Stomach (tissue), 9 donors: ENCODE measurements around the gene ARID2. TPM values are rescaled to one million over a fixed set of nuclear protein-coding genes. Genes with fewer than 3 reads are reported as not detected.

Source experiments
- DNase-seq, 2 donors: peaks; one replicate each; pipeline versions ENCODE4 v3.0.0 to v3.0.0-alpha.2; 2013 to 2019
- H3K27ac ChIP-seq, 5 donors: fragments of 200-600 bp in 4 of 5; sonication (generic) in 4 of 5; one replicate each; pipeline ENCODE4 v1.5.1; 2013 to 2019; ENCODE audit warnings: mild to moderate bottlenecking in 1 of 5, moderate library complexity in 1 of 5
- H3K27me3 ChIP-seq, 3 donors: fragments of 200-600 bp; sonication (generic); one replicate each; pipeline ENCODE4 v1.5.1; 2017 to 2019; ENCODE audit warnings: mixed run types in 1 of 3
- H3K36me3 ChIP-seq, 4 donors: fragments of 200-600 bp; sonication (generic); 1 replicate in 3 of 4; 2 replicates in 1 of 4; pipeline ENCODE4 v1.5.1; 2016 to 2019
- H3K4me1 ChIP-seq, 4 donors: fragments of 200-600 bp; sonication (generic); one replicate each; pipeline ENCODE4 v1.5.1; 2016 to 2019
- H3K4me3 ChIP-seq, 4 donors: fragments of 200-600 bp; sonication (generic) in 3 of 4; one replicate each; pipeline ENCODE4 v1.5.1; 2016 to 2019; ENCODE audit warnings: mild to moderate bottlenecking in 1 of 4
- H3K9me3 ChIP-seq, 4 donors: fragments of 200-600 bp; sonication (generic); one replicate each; pipeline ENCODE4 v1.5.1; 2016 to 2019
- CTCF ChIP-seq, 7 experiments: fragments of 450-650 bp in 4 of 7; fragments of 200-600 bp in 3 of 7; sonication (generic) in 3 of 7; IDR thresholded peaks; one replicate each; pipeline ENCODE4 v1.5.1; 2016 to 2019; ENCODE audit warnings: antibody characterized with exemption in 7 of 7, control low read depth in 2 of 7, mild to moderate bottlenecking in 1 of 7
- EP300 ChIP-seq: sonication (generic); formaldehyde crosslinking; IDR thresholded peaks from one replicate; pipeline ENCODE4 v1.6.1; 2017; ENCODE audit warnings: antibody characterized with exemption
- POLR2A ChIP-seq, 4 donors: fragments of 450-650 bp; IDR thresholded peaks; one replicate each; pipeline ENCODE4 v1.6.1; 2016; ENCODE audit warnings: antibody characterized with exemption in 4 of 4, control low read depth in 2 of 4, mild to moderate bottlenecking in 1 of 4, moderate library complexity in 1 of 4
- POLR2AphosphoS5 ChIP-seq, 3 donors: sonication (generic); formaldehyde crosslinking; IDR thresholded peaks; one replicate each; pipeline ENCODE4 v1.6.1; 2016; ENCODE audit warnings: antibody characterized with exemption in 3 of 3
- WGBS, 5 donors: extraction: QIAGEN DNeasy Blood & Tissue Kit in 3 of 5; methylation state at CpG; one replicate each; pipeline versions ENCODE4 v1.1.5 to v1.1.7; 2013 to 2018; 5-methylcytosine and 5-hydroxymethylcytosine counted together
- intact Hi-C: fragments of 100-400 bp; cut with DNase I; formaldehyde crosslinking; loops from one replicate; pipeline ENCODE4 v1.15.1; 2023; ENCODE audit warnings: low total_unique reads
- polyA plus RNA-seq, 3 donors: library from polyadenylated mRNA; stranded (reverse); fragments of 200-250 nt; gene quantifications; one replicate each; pipeline ENCODE4 v1.2.3, GENCODE V29; 2013
- total RNA-seq, 5 donors: library from RNA; depleted of rRNA; stranded (reverse); fragments of >200 nt; gene quantifications; one replicate each; pipeline versions ENCODE4 v1.1.0 to v1.2.3, GENCODE V29; 2014 to 2016
- donor health status: healthy with polysubstance abuse.
- donor health status: Bipolar disorder and iron deficiency.
- donor health status: healthy.

Gene ARID2
- total and polyA plus RNA-seq, 8 donors = 2.6 to 80.4 (median 13.6) TPM

- WGBS, 5 donors = 70 to 80% (median 73%) methylated on average over 2 of the region's 2 CpGs
These were observed 198.8 kb downstream of the ARID2 start for GRCh38 chr12:45928309-45928708.

GRCh38 chr12:45930369-45930768 lies 200.9 kb downstream of the ARID2 start:
- Histone ChIP-seq H3K4me1 (peaks cover 0 to 11% (median 4%) of the 10 kb centered on the region in 4 donors), H3K9me3 (no peaks in the 10 kb centered on the region), H3K27ac (no peak overlapping the region), H3K4me3 (no peak overlapping the region), H3K27me3 (no peaks in the 10 kb centered on the region), H3K36me3 (peaks cover 33 to 77% (median 72%) of the 10 kb centered on the region in 4 donors)
- 91 to 95% (median 93%) methylated on average over 3 of the region's 3 CpGs for WGBS, 5 donors
- intact Hi-C loops = no loop called here
- DNase-seq = no peak
- TF ChIP-seq EP300 (no peak), POLR2AphosphoS5 (IDR thresholded peaks at IDR 0.05) (no peak), POLR2A (IDR thresholded peaks at IDR 0.05) (no peak), CTCF (IDR thresholded peaks at IDR 0.05) (no peak)

More at GRCh38 chr12:45928309-45928708, 198.8 kb downstream of the ARID2 start:
- H3K4me1 ChIP-seq = peaks cover 0 to 4% (median 0%) of the 10 kb centered on the region in 4 donors
- no peak overlapping the region for H3K4me3 ChIP-seq
- H3K9me3 ChIP-seq = no peaks in the 10 kb centered on the region
- no peak overlapping the region for H3K27ac ChIP-seq
- H3K27me3 ChIP-seq = no peaks in the 10 kb centered on the region
- intact Hi-C loops = no loop called here
- no peak for TF ChIP-seq POLR2A (IDR thresholded peaks at IDR 0.05)
- no peak for DNase-seq
- peaks cover 51 to 96% (median 91%) of the 10 kb centered on the region in 4 donors for H3K36me3 ChIP-seq

GRCh38 chr12:45933504-45933903 lies 204.0 kb downstream of the ARID2 start:
- peaks cover 15 to 53% (median 51%) of the 10 kb centered on the region in 4 donors for H3K36me3 ChIP-seq
- no peak for DNase-seq
- H3K4me3 ChIP-seq = no peak overlapping the region
- no peak overlapping the region for H3K27ac ChIP-seq
- peaks cover 0 to 12% (median 4%) of the 10 kb centered on the region in 4 donors for H3K4me1 ChIP-seq
- TF ChIP-seq POLR2AphosphoS5 (IDR thresholded peaks at IDR 0.05) = no peak
- no peak for TF ChIP-seq POLR2A (IDR thresholded peaks at IDR 0.05)
- WGBS, 5 donors = 25 to 49% (median 35%) methylated on average over 2 of the region's 2 CpGs
- intact Hi-C loops = no loop called here
- no peaks in the 10 kb centered on the region for H3K27me3 ChIP-seq
- no peaks in the 10 kb centered on the region for H3K9me3 ChIP-seq

GRCh38 chr12:45934956-45935355 lies 205.4 kb downstream of the ARID2 start:
- TF ChIP-seq CTCF (IDR thresholded peaks at IDR 0.05) = no peak
- no peak for TF ChIP-seq POLR2AphosphoS5 (IDR thresholded peaks at IDR 0.05)
- no peak for TF ChIP-seq EP300
- TF ChIP-seq POLR2A (IDR thresholded peaks at IDR 0.05) = no peak
- no peak overlapping the region for H3K27ac ChIP-seq
- intact Hi-C loops = no loop called here

GRCh38 chr12:45938566-45938965 lies 209.1 kb downstream of the ARID2 start:
- no peak for DNase-seq
- 66 to 88% (median 73%) methylated on average over 2 of the region's 2 CpGs for WGBS, 5 donors
- intact Hi-C loops = no loop called here

More at GRCh38 chr12:45934956-45935355, 205.4 kb downstream of the ARID2 start:
- Histone ChIP-seq H3K36me3 (peaks cover 8 to 46% (median 42%) of the 10 kb centered on the region in 4 donors), H3K4me1 (peaks cover 0 to 15% (median 4%) of the 10 kb centered on the region in 4 donors), H3K9me3 (no peaks in the 10 kb centered on the region), H3K4me3 (no peak overlapping the region), H3K27me3 (no peaks in the 10 kb centered on the region)
- WGBS, 5 donors = 24 to 41% (median 36%) methylated on average over 1 of the region's 1 CpG
- DNase-seq = no peak

More at GRCh38 chr12:45938566-45938965, 209.1 kb downstream of the ARID2 start:
- Histone ChIP-seq H3K9me3 (no peaks in the 10 kb centered on the region), H3K27me3 (no peaks in the 10 kb centered on the region), H3K27ac (no peak overlapping the region), H3K4me3 (no peak overlapping the region), H3K4me1 (peaks cover 0 to 13% (median under 1%) of the 10 kb centered on the region in 4 donors), H3K36me3 (peaks cover 0 to 51% (median 46%) of the 10 kb centered on the region in 4 donors)
- no peak for TF ChIP-seq CTCF (IDR thresholded peaks at IDR 0.05)
- TF ChIP-seq EP300 = no peak
- no peak for TF ChIP-seq POLR2AphosphoS5 (IDR thresholded peaks at IDR 0.05)
- no peak for TF ChIP-seq POLR2A (IDR thresholded peaks at IDR 0.05)
